T-cell (primary cell): ENCODE data around the gene TMEM253. TPM values are rescaled to one million over a fixed set of nuclear protein-coding genes. Genes with fewer than 3 reads are reported as not detected.

ENCODE experiments used
- ATAC-seq, 4 experiments: fragments of 200-7000 bp in 3 of 4; fragments of 150-1000 bp in 1 of 4; cut with Tn5 transposase; replicated peaks in 1 of 4; 1 replicate in 3 of 4; 2 replicates in 1 of 4; pipeline ENCODE4 v1.10.0; 2021; ENCODE audit warnings: moderate library complexity in 3 of 4, mild to moderate bottlenecking in 2 of 4, moderate number of reproducible peaks in 1 of 4
- CTCF ChIA-PET, 2 donors: fragments of 300-600 bp; sonication (Branson Sonifier 250); formaldehyde crosslinking; loops; one replicate each; lab custom pipeline; 2022; ENCODE audit warnings: antibody characterized with exemption in 2 of 2; lab: Charles Lee
- POLR2A ChIA-PET, 2 donors: fragments of 300-600 bp; sonication (Branson Sonifier 250); formaldehyde crosslinking; loops; one replicate each; lab custom pipeline; 2022; ENCODE audit warnings: antibody characterized with exemption in 2 of 2; lab: Charles Lee
- DNase-seq, 35 experiments: peaks; one replicate each; pipeline versions ENCODE4 v3.0.0 to v3.0.0-alpha.2; 2013 to 2023
- H3K27ac ChIP-seq: one replicate; pipeline ENCODE4 v1.5.1; 2013; ENCODE audit warnings: low read length
- H3K27me3 ChIP-seq, 2 experiments: replicated peaks in 1 of 2; 1 replicate in 1 of 2; 2 replicates in 1 of 2; pipeline versions ENCODE4 v1.6.1 to v1.7.0; 2013; ENCODE audit warnings: low read length in 1 of 2, mixed read lengths in 1 of 2; ENCODE audit not compliant: control insufficient read depth in 2 of 2, insufficient read depth in 2 of 2; ENCODE audit errors: extremely low read depth in 1 of 2
- H3K36me3 ChIP-seq, 2 donors: 1 replicate in 1 of 2; 2 replicates in 1 of 2; pipeline versions ENCODE4 v1.6.1 to v1.7.0; 2013; ENCODE audit warnings: low read length in 1 of 2; ENCODE audit not compliant: control insufficient read depth in 2 of 2, insufficient read depth in 1 of 2; ENCODE audit errors: extremely low read depth in 1 of 2
- H3K4me1 ChIP-seq, 2 experiments: 1 replicate in 1 of 2; 2 replicates in 1 of 2; pipeline versions ENCODE4 v1.6.1 to v1.7.0; 2013; ENCODE audit warnings: low read length in 2 of 2, mixed read lengths in 1 of 2; ENCODE audit not compliant: insufficient read depth in 2 of 2, control insufficient read depth in 1 of 2; ENCODE audit errors: extremely low read depth in 1 of 2
- H3K4me3 ChIP-seq, 2 donors: 1 replicate in 1 of 2; 2 replicates in 1 of 2; pipeline versions ENCODE4 v1.5.1 to v1.7.0; 2013; ENCODE audit warnings: mild to moderate bottlenecking in 2 of 2, low read length in 1 of 2, moderate library complexity in 1 of 2; ENCODE audit not compliant: control insufficient read depth in 1 of 2; ENCODE audit errors: extremely low read depth in 1 of 2
- H3K9me3 ChIP-seq: 2 replicates; pipeline ENCODE4 v1.7.0; 2013
- H3K27ac Mint-ChIP-seq, 2 donors: one replicate each; pipeline ENCODE4 v1.8.0; 2020 to 2021; ENCODE audit warnings: mild to moderate bottlenecking in 2 of 2, mixed read lengths in 2 of 2
- H3K27me3 Mint-ChIP-seq, 2 donors: one replicate each; pipeline ENCODE4 v1.8.0; 2021 to 2022; ENCODE audit warnings: mixed read lengths in 2 of 2
- H3K36me3 Mint-ChIP-seq: one replicate; pipeline ENCODE4 v1.8.0; 2021; ENCODE audit warnings: mixed read lengths
- H3K4me1 Mint-ChIP-seq, 3 donors: one replicate each; pipeline ENCODE4 v1.8.0; 2020 to 2022; ENCODE audit warnings: mixed read lengths in 3 of 3, mild to moderate bottlenecking in 1 of 3
- H3K4me3 Mint-ChIP-seq, 3 donors: one replicate each; pipeline ENCODE4 v1.8.0; 2020 to 2022; ENCODE audit warnings: mild to moderate bottlenecking in 3 of 3, mixed read lengths in 3 of 3, moderate library complexity in 3 of 3
- H3K9me3 Mint-ChIP-seq, 3 donors: one replicate each; pipeline ENCODE4 v1.8.0; 2020 to 2022; ENCODE audit warnings: mixed read lengths in 3 of 3
- WGBS: methylation state at CpG from one replicate; pipeline ENCODE4 v1.1.5; 2013; ENCODE audit warnings: missing lambda C conversion rate; ENCODE audit not compliant: insufficient coverage; 5-methylcytosine and 5-hydroxymethylcytosine counted together
- total RNA-seq, 35 experiments: library from RNA in 6 of 35; stranded (reverse) in 6 of 35; fragments of 120-200 nt in 1 of 35; gene quantifications; one replicate each; pipeline versions ENCODE4 v1.2.1 to v1.2.4 and lab custom pipeline; 2013 to 2026

The TMEM253 gene
- total RNA-seq, 5 donors from 2014 or later (not counting 1 experiment from before 2014, with no cell fraction given) = 0.49 TPM; not detected in 4

DNA sequence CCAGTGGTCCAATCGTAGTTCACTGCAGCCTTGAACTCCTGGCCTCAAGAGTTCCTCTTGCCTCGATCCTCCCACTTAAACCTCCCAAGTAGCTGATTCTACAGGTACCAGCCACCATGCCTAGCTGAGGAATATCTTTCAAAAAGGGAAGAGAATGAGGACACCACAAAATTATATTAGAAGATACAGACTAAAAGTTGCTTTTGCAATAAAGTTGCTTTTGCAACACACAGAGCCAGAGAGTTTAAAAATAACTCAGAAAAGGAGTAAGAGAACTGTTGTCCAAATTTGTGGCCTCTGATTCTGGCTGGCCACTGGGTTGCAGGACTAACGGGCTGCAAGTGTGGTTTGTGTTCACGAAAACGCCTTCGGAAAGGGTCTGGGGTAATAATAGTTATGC lies 19.8 kb downstream of the TMEM253 start:
- WGBS = 57% methylated on average over 1 of the region's 6 CpGs
- Histone ChIP-seq H3K4me3 (no peak overlapping the region), H3K27me3 (peaks cover 0 to 8% of the 10 kb centered on the region in 2 experiments), H3K27ac (no peak overlapping the region), H3K9me3 (peaks cover 5% of the 10 kb centered on the region), H3K4me1 (no peaks in the 10 kb centered on the region), H3K36me3 (no peaks in the 10 kb centered on the region)
- Mint-ChIP-seq H3K4me3 (no peak overlapping the region), H3K9me3 (peaks cover 0 to 6% (median 0%) of the 10 kb centered on the region in 3 donors), H3K27ac (no peak overlapping the region), H3K36me3 (no peaks in the 10 kb centered on the region), H3K4me1 (no peaks in the 10 kb centered on the region), H3K27me3 (peaks cover 16 to 44% of the 10 kb centered on the region in 2 donors)
- ATAC-seq (no peak), DNase-seq (no peak)
- CTCF ChIA-PET = no interaction called here
- POLR2A ChIA-PET = no interaction called here

DNA sequence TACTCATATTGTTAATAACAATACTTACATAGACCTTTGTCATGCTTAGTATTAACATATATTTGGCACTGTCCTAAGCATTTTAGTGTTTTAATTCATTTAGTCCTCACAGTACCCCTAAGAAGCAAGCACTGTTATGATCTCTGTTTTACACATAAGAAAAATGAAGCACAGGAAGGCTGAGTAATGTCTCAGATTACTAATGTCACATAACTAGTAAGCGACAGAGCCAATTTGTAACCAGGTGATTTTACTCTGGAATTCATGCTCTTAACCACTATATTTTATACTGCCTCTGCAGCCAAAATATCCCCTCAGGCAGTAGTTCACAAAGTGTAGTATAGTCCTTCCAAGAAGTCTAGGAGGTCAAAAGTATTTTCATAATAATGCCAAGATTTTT lies 20.3 kb downstream of the TMEM253 start:
- Mint-ChIP-seq H3K36me3 (no peaks in the 10 kb centered on the region), H3K27me3 (peaks cover 16 to 45% of the 10 kb centered on the region in 2 donors), H3K4me3 (no peak overlapping the region), H3K27ac (no peak overlapping the region), H3K9me3 (peaks cover 0 to 6% (median 0%) of the 10 kb centered on the region in 3 donors), H3K4me1 (no peaks in the 10 kb centered on the region)
- Histone ChIP-seq H3K27me3 (peaks cover 0 to 12% of the 10 kb centered on the region in 2 experiments), H3K4me3 (no peak overlapping the region), H3K4me1 (no peaks in the 10 kb centered on the region), H3K9me3 (peaks cover 5% of the 10 kb centered on the region), H3K27ac (no peak overlapping the region), H3K36me3 (no peaks in the 10 kb centered on the region)
- WGBS = no CpG with 5 or more reads among the region's 1 CpG
- ATAC-seq = no peak
- no peak for DNase-seq
- CTCF ChIA-PET = no interaction called here
- POLR2A ChIA-PET = no interaction called here

DNA sequence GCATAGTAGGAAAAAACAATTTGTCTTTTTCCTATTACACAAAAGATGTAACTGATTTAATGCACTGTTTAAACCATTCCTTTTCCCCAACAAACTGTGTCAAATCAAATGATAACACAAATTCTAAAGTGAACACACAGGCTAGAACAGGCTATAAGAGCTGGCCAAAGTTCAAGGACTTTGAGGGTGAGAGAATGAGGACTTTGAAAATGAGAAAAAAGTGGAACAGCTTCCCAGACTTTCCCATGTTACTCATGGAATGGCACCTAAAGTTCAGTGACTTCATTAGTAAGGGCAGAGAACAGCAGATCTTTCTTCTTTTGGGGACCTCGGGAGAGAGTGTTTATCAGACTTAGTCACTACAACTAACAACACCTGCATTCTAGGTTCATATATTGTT lies 22.6 kb downstream of the TMEM253 start:
- POLR2A ChIA-PET = no interaction called here
- no peak for ATAC-seq
- H3K9me3 Mint-ChIP-seq = peaks cover 0 to 6% (median 0%) of the 10 kb centered on the region in 3 donors
- Histone ChIP-seq H3K27ac (no peak overlapping the region), H3K4me3 (no peak overlapping the region), H3K27me3 (peaks cover 0 to 12% of the 10 kb centered on the region in 2 experiments), H3K4me1 (no peaks in the 10 kb centered on the region), H3K36me3 (no peaks in the 10 kb centered on the region), H3K9me3 (peaks cover 5% of the 10 kb centered on the region)
- no CpG with 5 or more reads among the region's 1 CpG for WGBS
- H3K4me1 Mint-ChIP-seq = no peaks in the 10 kb centered on the region
- no peak for DNase-seq
- CTCF ChIA-PET = interaction anchor here (0.7 to 0.8 kb wide), 2 partner anchors 13 to 115 kb away, joined by 4 to 5 read pairs; no protein-coding TSS in a partner anchor
- H3K36me3 Mint-ChIP-seq = no peaks in the 10 kb centered on the region
- peaks cover 19 to 51% of the 10 kb centered on the region in 2 donors for H3K27me3 Mint-ChIP-seq
- H3K27ac Mint-ChIP-seq = no peak overlapping the region
- H3K4me3 Mint-ChIP-seq = no peak overlapping the region

DNA sequence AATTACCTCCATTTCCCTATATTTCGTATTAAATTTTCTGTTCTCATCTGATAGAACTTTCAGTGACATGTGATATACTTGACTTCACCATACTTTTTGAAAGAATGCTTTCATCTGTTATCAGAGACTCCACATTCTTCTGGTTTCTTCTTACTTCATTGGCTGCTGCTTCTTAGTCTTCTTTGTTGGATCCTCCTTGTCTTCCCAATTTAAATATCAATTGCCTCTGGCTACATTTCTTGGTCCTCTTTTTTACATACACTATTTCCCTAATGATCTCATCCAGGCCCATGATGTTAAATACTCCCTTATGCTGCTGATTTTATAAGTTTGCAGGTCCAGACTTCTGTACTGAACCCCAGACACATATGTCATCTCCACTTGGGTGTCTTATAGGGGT lies 33.0 kb downstream of the TMEM253 start:
- WGBS = 44% methylated on average over 1 of the region's 1 CpG
- no peak overlapping the region for H3K4me3 ChIP-seq
- ChIA-PET POLR2A (no interaction called here), CTCF (no interaction called here)
- Mint-ChIP-seq H3K27me3 (peaks cover 0 to 2% of the 10 kb centered on the region in 2 donors), H3K36me3 (no peaks in the 10 kb centered on the region), H3K27ac (no peak overlapping the region), H3K4me1 (no peaks in the 10 kb centered on the region), H3K9me3 (no peaks in the 10 kb centered on the region), H3K4me3 (no peak overlapping the region)
- H3K27me3 ChIP-seq = no peaks in the 10 kb centered on the region
- ATAC-seq (no peak), DNase-seq (no peak)
- no peak overlapping the region for H3K27ac ChIP-seq
- no peaks in the 10 kb centered on the region for H3K9me3 ChIP-seq
- no peaks in the 10 kb centered on the region for H3K36me3 ChIP-seq
- no peaks in the 10 kb centered on the region for H3K4me1 ChIP-seq

DNA sequence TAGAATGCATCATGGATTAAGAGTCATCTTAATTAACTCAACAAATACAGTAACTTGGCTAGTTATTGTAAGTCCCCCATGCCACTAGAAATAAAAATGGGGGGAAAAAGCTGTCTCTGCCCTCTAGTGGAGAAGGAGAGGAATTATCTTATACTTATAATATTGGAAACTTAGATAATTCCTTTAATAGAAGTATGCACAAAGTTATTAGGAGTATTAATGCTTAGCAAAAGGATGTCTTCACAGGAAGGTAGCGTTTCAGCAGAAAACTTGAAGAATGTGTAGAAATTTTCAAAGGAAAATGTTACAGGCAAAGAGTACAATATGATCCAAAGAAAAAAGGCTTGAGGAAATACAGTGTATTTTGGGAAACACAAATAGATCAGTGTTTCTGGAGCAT lies 35.2 kb downstream of the TMEM253 start:
- H3K36me3 Mint-ChIP-seq = no peaks in the 10 kb centered on the region
- H3K4me3 ChIP-seq = no peak overlapping the region
- H3K4me1 ChIP-seq = no peaks in the 10 kb centered on the region
- H3K36me3 ChIP-seq = no peaks in the 10 kb centered on the region
- WGBS = no CpG with 5 or more reads among the region's 1 CpG
- H3K27me3 ChIP-seq = peaks cover 0 to 5% of the 10 kb centered on the region in 2 experiments
- no peak overlapping the region for H3K27ac ChIP-seq
- H3K9me3 ChIP-seq = no peaks in the 10 kb centered on the region
- no peak overlapping the region for H3K4me3 Mint-ChIP-seq
- ChIA-PET POLR2A (interaction anchor here in 1 of 2 donors (0.6 kb wide), 1 partner anchor 128 kb away, joined by 5 read pairs; no protein-coding TSS in a partner anchor), CTCF (interaction anchor here (0.6 to 2.6 kb wide), 4 partner anchors 12 to 821 kb away, joined by 3 to 10 read pairs (median 4); no protein-coding TSS in a partner anchor)
- H3K4me1 Mint-ChIP-seq = no peaks in the 10 kb centered on the region
- DNase-seq (peak in 1 of 35 experiments; percentile 21), ATAC-seq (no peak)
- peaks cover 0 to 2% of the 10 kb centered on the region in 2 donors for H3K27me3 Mint-ChIP-seq
- H3K9me3 Mint-ChIP-seq = no peaks in the 10 kb centered on the region
- H3K27ac Mint-ChIP-seq = no peak overlapping the region

DNA sequence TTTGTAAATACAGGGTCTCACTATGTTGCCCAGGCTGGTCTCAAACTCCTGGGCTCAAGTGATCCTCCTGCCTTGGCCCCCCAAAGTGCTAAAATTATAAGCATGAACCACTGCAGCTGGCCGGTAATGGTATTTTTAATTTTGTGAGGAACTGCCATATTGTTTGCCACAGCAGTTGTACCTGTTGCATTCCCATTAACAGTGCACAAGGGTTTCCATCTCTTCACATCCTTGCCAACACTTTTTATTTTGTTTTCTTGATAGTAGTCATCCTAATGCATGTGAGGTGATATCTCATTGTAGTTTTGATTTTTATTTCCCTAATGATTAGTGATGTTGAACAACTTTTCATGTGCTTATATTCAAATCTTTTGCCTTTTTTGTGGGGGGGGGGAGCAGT lies 41.5 kb downstream of the TMEM253 start:
- WGBS = no CpG with 5 or more reads among the region's 1 CpG
- Histone ChIP-seq H3K4me3 (no peak overlapping the region), H3K36me3 (no peaks in the 10 kb centered on the region), H3K9me3 (peaks cover 6% of the 10 kb centered on the region), H3K4me1 (no peaks in the 10 kb centered on the region), H3K27ac (no peak overlapping the region), H3K27me3 (peaks cover 0 to 5% of the 10 kb centered on the region in 2 experiments)
- POLR2A ChIA-PET = no interaction called here
- no peak for ATAC-seq
- Mint-ChIP-seq H3K9me3 (peaks cover 8 to 18% (median 15%) of the 10 kb centered on the region in 3 donors), H3K36me3 (no peaks in the 10 kb centered on the region), H3K4me1 (no peaks in the 10 kb centered on the region), H3K27me3 (peaks cover 8 to 9% of the 10 kb centered on the region in 2 donors), H3K4me3 (no peak overlapping the region), H3K27ac (no peak overlapping the region)
- CTCF ChIA-PET = interaction anchor here in 1 of 2 donors (0.6 kb wide), 1 partner anchor 727 kb away, joined by 3 read pairs; no protein-coding TSS in a partner anchor
- no peak for DNase-seq
